ENCODE measurements around the gene FBXL5.

The FBXL5 gene

DNA sequence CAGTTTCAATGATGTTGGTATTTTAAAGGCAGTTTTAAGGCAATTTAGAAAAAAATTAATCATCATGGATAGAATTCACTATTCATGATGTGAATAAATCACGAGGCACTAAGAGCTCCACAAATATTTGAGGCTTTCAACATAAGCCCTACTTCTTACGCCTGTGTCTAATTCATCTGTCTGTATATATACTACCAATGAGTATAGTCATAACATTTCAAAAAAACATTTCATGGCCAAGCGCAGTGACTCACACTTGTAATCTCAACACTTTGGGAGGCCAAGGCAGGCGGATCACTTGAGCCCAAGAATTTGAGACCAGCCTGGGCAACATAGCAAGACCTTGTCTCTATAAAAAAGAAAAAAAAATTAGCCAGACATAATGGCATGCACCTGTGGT lies 56.5 kb downstream of the FBXL5 start:
- TF ChIP-seq, protein P1, sequence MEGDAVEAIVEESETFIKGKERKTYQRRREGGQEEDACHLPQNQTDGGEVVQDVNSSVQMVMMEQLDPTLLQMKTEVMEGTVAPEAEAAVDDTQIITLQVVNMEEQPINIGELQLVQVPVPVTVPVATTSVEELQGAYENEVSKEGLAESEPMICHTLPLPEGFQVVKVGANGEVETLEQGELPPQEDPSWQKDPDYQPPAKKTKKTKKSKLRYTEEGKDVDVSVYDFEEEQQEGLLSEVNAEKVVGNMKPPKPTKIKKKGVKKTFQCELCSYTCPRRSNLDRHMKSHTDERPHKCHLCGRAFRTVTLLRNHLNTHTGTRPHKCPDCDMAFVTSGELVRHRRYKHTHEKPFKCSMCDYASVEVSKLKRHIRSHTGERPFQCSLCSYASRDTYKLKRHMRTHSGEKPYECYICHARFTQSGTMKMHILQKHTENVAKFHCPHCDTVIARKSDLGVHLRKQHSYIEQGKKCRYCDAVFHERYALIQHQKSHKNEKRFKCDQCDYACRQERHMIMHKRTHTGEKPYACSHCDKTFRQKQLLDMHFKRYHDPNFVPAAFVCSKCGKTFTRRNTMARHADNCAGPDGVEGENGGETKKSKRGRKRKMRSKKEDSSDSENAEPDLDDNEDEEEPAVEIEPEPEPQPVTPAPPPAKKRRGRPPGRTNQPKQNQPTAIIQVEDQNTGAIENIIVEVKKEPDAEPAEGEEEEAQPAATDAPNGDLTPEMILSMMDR (conservative IDR thresholded peaks at IDR 0.05; ENCODE audit: low read depth, low read length): no peak
- DNase-seq (ENCODE audit: low read depth): peak; percentile 64
- H3K4me3 ChIP-seq (ENCODE audit: low read depth, low read length): no peak overlapping the region

DNA sequence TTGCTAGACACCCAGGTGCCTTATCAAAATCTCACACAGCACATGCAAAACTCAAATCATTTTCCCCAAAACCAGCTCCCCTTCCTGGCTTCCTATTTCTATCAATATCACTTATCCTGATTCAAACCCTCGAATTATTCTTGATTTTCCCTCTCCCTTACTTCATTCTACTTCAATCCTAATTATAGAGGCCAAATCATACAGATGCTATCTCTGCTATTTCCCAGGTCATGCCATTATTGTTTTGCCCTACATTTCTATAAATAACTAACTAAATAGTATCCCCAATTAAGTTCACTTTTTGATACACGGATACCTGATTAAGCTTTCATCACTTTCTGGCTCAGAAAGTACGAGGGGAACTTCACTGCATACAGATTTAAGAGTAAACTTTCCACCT lies 62.4 kb downstream of the FBXL5 start:
- H3K4me3 ChIP-seq (ENCODE audit: low read depth, low read length): no peak overlapping the region
- DNase-seq (ENCODE audit: low read depth): no peak
- TF ChIP-seq, protein P1 (conservative IDR thresholded peaks at IDR 0.05; ENCODE audit: low read depth, low read length): no peak

DNA sequence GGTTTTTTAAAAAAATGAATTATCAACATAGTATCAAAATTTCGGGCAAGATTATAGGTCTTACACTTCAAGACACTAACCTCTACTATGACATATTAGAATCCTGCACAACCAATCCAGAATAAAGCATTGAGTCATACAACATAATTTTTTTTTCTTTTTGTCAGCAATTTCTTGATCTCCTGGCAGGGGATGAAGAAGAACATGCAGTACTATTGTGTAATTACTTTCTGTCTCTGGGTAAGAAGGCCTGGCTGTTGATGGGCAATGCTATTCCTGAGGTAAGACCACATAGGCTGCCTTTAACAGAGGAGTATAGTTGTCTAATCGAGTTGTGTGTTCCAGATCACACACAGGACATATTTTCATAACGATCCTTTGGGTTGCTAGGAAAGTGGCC lies 67.5 kb downstream of the FBXL5 start:
- TF ChIP-seq, protein P1 (conservative IDR thresholded peaks at IDR 0.05; ENCODE audit: low read depth, low read length): no peak
- peak; percentile 90 for DNase-seq (ENCODE audit: low read depth)
- no peak overlapping the region for H3K4me3 ChIP-seq (ENCODE audit: low read depth, low read length)

DNA sequence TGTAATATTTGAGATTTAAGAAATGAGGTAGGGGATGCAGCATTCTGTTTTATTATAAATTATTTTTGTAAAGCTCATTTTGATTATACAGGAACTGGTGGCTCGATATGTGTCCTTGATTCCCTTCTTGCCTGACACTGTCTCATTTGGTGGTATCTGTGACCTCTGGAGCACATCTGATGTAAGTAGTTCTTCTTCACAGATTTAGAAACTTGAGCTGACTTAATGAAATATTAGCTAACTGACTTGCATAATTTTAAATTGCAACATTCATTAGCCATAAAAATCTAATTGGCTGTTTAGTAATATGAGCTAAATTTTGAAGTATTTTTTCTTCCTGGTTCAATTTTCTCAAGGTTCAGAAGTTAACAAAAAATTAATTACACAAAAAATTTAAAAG lies 69.1 kb downstream of the FBXL5 start:
- no peak overlapping the region for H3K4me3 ChIP-seq (ENCODE audit: low read depth, low read length)
- peak; percentile 22 for DNase-seq (ENCODE audit: low read depth)
- TF ChIP-seq, protein P1 (conservative IDR thresholded peaks at IDR 0.05; ENCODE audit: low read depth, low read length): no peak

DNA sequence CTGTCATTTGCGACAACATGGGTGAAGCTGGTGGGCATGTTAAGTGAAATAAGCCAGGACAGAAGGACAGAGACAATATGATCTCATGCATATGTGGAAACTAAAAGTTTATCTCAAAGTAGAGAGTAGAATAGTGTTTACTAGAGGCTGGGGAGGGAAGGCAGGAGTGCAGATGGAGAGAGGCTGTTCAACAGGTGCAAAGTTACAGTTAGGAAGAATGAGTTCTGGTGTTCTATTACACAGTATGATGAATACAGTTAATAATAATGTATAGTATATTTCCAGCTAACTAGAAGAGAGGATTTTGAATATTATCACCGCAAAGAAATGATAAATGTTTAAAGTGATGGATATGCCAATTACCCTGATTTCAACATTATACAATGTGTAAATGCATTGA lies 69.8 kb downstream of the FBXL5 start:
- H3K4me3 ChIP-seq (ENCODE audit: low read depth, low read length): no peak overlapping the region
- no peak for DNase-seq (ENCODE audit: low read depth)
- TF ChIP-seq, protein P1 (conservative IDR thresholded peaks at IDR 0.05; ENCODE audit: low read depth, low read length): no peak

DNA sequence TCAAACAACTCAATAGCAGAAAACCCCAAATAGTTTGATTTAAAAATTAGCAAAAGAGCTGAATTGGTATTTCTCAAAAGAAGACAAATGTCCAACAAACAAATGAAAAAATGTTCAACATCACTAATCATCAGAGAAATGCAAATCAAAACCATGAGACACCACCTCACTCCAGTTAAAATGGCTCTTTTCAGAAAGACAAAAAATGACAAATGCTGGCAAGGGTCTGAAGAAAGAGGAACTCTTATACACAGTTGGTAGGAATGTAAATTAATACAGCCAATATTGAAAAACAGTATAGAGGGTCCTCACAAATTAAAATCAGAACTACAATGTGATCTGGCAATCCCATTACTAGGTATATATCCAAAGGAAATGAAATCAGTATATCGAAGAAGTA lies 70.4 kb downstream of the FBXL5 start:
- DNase-seq (ENCODE audit: low read depth): no peak
- TF ChIP-seq, protein P1 (conservative IDR thresholded peaks at IDR 0.05; ENCODE audit: low read depth, low read length): no peak
- no peak overlapping the region for H3K4me3 ChIP-seq (ENCODE audit: low read depth, low read length)

DNA sequence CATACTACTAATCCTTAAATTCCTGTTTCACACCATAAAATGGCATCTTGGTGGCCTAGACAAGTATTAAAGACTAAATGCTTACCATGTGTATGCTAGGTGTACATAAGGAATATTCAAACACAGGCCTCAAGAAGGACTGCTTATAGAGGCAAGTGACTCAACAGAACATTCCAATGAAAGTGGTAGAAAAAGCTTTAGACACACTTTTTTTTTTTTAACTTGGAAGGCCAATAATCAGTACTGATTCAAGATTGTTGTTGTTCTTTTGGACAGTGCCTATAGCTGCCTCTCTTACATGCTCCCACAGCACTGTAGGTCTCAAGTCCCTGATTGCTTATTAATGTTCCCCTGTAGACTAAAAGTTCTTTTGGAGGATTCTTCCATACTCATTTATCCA lies 77.6 kb downstream of the FBXL5 start:
- DNase-seq (ENCODE audit: low read depth): peak; percentile 69
- TF ChIP-seq, protein P1 (conservative IDR thresholded peaks at IDR 0.05; ENCODE audit: low read depth, low read length): no peak
- no peak overlapping the region for H3K4me3 ChIP-seq (ENCODE audit: low read depth, low read length)

All from choroid plexus epithelial cell (primary cell).